ENCODE results near the gene SLC35G3. TPM values are rescaled to one million over a fixed set of nuclear protein-coding genes. Genes with fewer than 3 reads are reported as not detected.

Gene SLC35G3
- total and polyA plus RNA-seq, 2 of the 8 experiments (the other 6 are each of a cell fraction or from before 2014, with no cell fraction given): not detected

DNA sequence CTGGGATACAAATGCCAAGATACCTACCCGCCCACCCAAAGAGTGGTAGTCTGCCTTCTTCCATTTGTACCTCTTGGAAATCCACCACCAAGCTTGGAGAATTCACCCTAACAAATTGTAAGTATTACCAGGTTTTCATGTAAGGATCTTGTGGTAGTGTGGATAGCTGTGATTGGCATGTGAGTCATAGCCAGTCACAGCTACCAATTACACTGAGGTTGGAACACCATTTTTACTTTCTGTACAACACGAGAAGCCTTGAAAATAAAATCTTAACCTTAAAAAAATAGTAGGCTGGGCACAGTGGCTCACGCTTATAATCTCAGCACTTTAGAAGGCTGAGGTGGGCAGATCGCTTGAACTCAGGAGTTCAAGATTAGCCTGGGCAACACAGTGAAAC, 18.5 kb upstream of the SLC35G3 start:
- no peak overlapping the region for H3K4me2 ChIP-seq (ENCODE audit: insufficient read depth in 1 of 2, low read depth in 2 of 2, low read length in 2 of 2)
- H2BK120ac ChIP-seq (replicated peaks; ENCODE audit: low read depth, low read length): no peak overlapping the region
- TF ChIP-seq GABPA (IDR thresholded peaks at IDR 0.05; ENCODE audit: borderline replicate concordance, insufficient read depth, low read length) (no peak), RFX5 (IDR thresholded peaks at IDR 0.05; ENCODE audit: borderline replicate concordance, low read depth, low read length) (no peak), TBP (IDR thresholded peaks at IDR 0.05; ENCODE audit: low read depth, low read length) (no peak), JUN (IDR thresholded peaks at IDR 0.05; ENCODE audit: low read depth, low read length) (no peak), SP4 (IDR thresholded peaks at IDR 0.05; ENCODE audit: low read length) (no peak), CEBPB (IDR thresholded peaks at IDR 0.05; ENCODE audit: low read depth, low read length) (no peak), ZNF274 (IDR thresholded peaks at IDR 0.05; ENCODE audit: borderline replicate concordance, extremely low read depth, low read length) (no peak), TAF7 (optimal IDR thresholded peaks at IDR 0.05; ENCODE audit: borderline replicate concordance, low read depth, low read length) (no peak), TCF12 (IDR thresholded peaks at IDR 0.05; ENCODE audit: low read depth, low read length) (no peak), RNF2 (IDR thresholded peaks at IDR 0.05; ENCODE audit: borderline replicate concordance, low read depth, low read length, missing control alignments, poor library complexity, severe bottlenecking) (no peak)
- H3K23me2 ChIP-seq (ENCODE audit: low read depth, low read length): no peaks in the 10 kb centered on the region
- DNase-seq (ENCODE audit: low read depth in 1 of 2, low spot score in 2 of 2): no peak
- no peaks in the 10 kb centered on the region for H3K9me3 ChIP-seq (ENCODE audit: insufficient read depth in 2 of 2, low read depth in 1 of 2, low read length in 1 of 2)
- FAIRE-seq: no peak
- no peak overlapping the region for H2BK12ac ChIP-seq (ENCODE audit: low read depth, low read length)
- no peak overlapping the region for H4K8ac ChIP-seq (ENCODE audit: extremely low read depth, insufficient read depth, low read length)
- no peak overlapping the region for H3K14ac ChIP-seq (ENCODE audit: insufficient read length)
- no peaks in the 10 kb centered on the region for H3K36me3 ChIP-seq (ENCODE audit: control insufficient read depth in 2 of 4, insufficient read depth in 4 of 4, low read length in 3 of 4)
- H3K27ac ChIP-seq (ENCODE audit: low read depth, low read length): no peak overlapping the region
- no peak overlapping the region for H3K4ac ChIP-seq (replicated peaks; ENCODE audit: insufficient read length, low read depth, low read length)
- no peaks in the 10 kb centered on the region for H4K20me1 ChIP-seq (replicated peaks in 1 of 2; ENCODE audit: control insufficient read depth in 1 of 2, insufficient read depth in 2 of 2, low read length in 2 of 2)
- H3K18ac ChIP-seq (ENCODE audit: extremely low read depth, low read length): no peak overlapping the region
- no peak overlapping the region for H3K4me3 ChIP-seq (ENCODE audit: extremely low read depth in 1 of 4, insufficient read depth in 2 of 4, low read depth in 3 of 4, low read length in 4 of 4)
- no peak overlapping the region for H2AK5ac ChIP-seq (ENCODE audit: low read depth, low read length)
- H3K79me1 ChIP-seq (ENCODE audit: low read depth, low read length): no peaks in the 10 kb centered on the region
- no peak overlapping the region for H3K23ac ChIP-seq (ENCODE audit: insufficient read length)
- H3K56ac ChIP-seq (replicated peaks; ENCODE audit: insufficient read length, low read depth, low read length): no peak overlapping the region
- ChIA-PET POLR2A (ENCODE audit: partially characterized antibody) (interaction anchor here (1.1 kb wide), 1 partner anchor 82 kb away, joined by 3 read pairs; no protein-coding TSS in a partner anchor), CTCF (ENCODE audit: partially characterized antibody) (interaction anchor here (1.2 kb wide), 1 partner anchor 26 kb away, joined by 4 read pairs; no protein-coding TSS in a partner anchor)
- no peaks in the 10 kb centered on the region for H3K79me2 ChIP-seq (ENCODE audit: control insufficient read depth in 1 of 2, insufficient read depth in 2 of 2, low read length in 2 of 2)
- H3K27me3 ChIP-seq (replicated peaks in 1 of 4; ENCODE audit: control insufficient read depth in 3 of 4, extremely low read depth in 1 of 4, insufficient read depth in 3 of 4, low read length in 3 of 4): no peaks in the 10 kb centered on the region
- no peak overlapping the region for H4K91ac ChIP-seq (replicated peaks; ENCODE audit: insufficient read length, low read length)
- no peak overlapping the region for H2AFZ ChIP-seq (ENCODE audit: low read length)
- H2BK15ac ChIP-seq (ENCODE audit: low read length): no peak overlapping the region
- H4K5ac ChIP-seq (ENCODE audit: insufficient read length, low read depth, low read length): no peak overlapping the region
- no peaks in the 10 kb centered on the region for H3K4me1 ChIP-seq (replicated peaks in 1 of 4; ENCODE audit: control insufficient read depth in 3 of 4, insufficient read depth in 4 of 4, low read length in 3 of 4)
- no peak overlapping the region for H2BK5ac ChIP-seq (ENCODE audit: low read depth, low read length)
- no peak overlapping the region for H2BK20ac ChIP-seq (ENCODE audit: low read length)
- 91% methylated on average over 4 of the region's 4 CpGs; no CpG with 5 or more reads in 1 of the 2 experiments for WGBS, 2 experiments (ENCODE audit: extremely low coverage in 1 of 2, insufficient coverage in 1 of 2, insufficient read length in 1 of 2, insufficient replicate concordance in 2 of 2, low coverage in 1 of 2, low lambda C conversion rate in 2 of 2, missing lambda C conversion rate in 1 of 2)
- H3K9ac ChIP-seq (replicated peaks in 1 of 4; ENCODE audit: extremely low read depth in 1 of 4, low read depth in 3 of 4, low read length in 3 of 4): no peak overlapping the region
